AG09309 (cell line): ENCODE measurements around the gene EVPL.
"Not testable (repeated sequence)": the region's sequence is repeated elsewhere in the genome, so short reads cannot be mapped to it uniquely, and the experiment has no call there.

Experiments used
- DNase-seq: peaks from one replicate; pipeline ENCODE4 v3.0.0-alpha.2; 2010; ENCODE audit warnings: low read depth
- H3K4me3 ChIP-seq: 2 replicates; pipeline ENCODE4 v1.5.1; 2011; ENCODE audit warnings: mild to moderate bottlenecking, low read depth, low read length, moderate library complexity; ENCODE audit not compliant: control insufficient read depth
- CTCF ChIP-seq: IDR thresholded peaks from 2 replicates; pipeline ENCODE4 v1.5.1; 2011; ENCODE audit warnings: mild to moderate bottlenecking, low read depth, low read length, inconsistent platforms; ENCODE audit not compliant: insufficient read depth, control insufficient read depth; ENCODE audit errors: missing control alignments

EVPL gene

GRCh38 chr17:76046064-76046463 is 19.0 kb upstream of the EVPL start:
- TF ChIP-seq CTCF = no peak
- H3K4me3 ChIP-seq = no peak overlapping the region
- no peak for DNase-seq

- not testable (repeated sequence) for DNase-seq
Observed at GRCh38 chr17:76044475-76045007, 17.4 kb upstream of the EVPL start.

GRCh38 chr17:76042868-76043267 is 15.8 kb upstream of the EVPL start:
- not testable (repeated sequence) for H3K4me3 ChIP-seq, DNase-seq

More at GRCh38 chr17:76044475-76045007, 17.4 kb upstream of the EVPL start:
- H3K4me3 ChIP-seq = not testable (repeated sequence)

GRCh38 chr17:76040376-76040775 is 13.3 kb upstream of the EVPL start:
- H3K4me3 ChIP-seq = no peak overlapping the region
- DNase-seq = no peak
- no peak for TF ChIP-seq CTCF

- no peak for DNase-seq
- H3K4me3 ChIP-seq = no peak overlapping the region
- no peak for TF ChIP-seq CTCF
Observed at GRCh38 chr17:76039121-76039520, 12.0 kb upstream of the EVPL start.

- H3K4me3 ChIP-seq = no peak overlapping the region
- no peak for DNase-seq
Observed at GRCh38 chr17:76038050-76038449, 10.9 kb upstream of the EVPL start.

GRCh38 chr17:76036497-76037261 is 9.6 kb upstream of the EVPL start:
- no peak for TF ChIP-seq CTCF
- no peak overlapping the region for H3K4me3 ChIP-seq
- DNase-seq = no peak

More at GRCh38 chr17:76038050-76038449, 10.9 kb upstream of the EVPL start:
- no peak for TF ChIP-seq CTCF
